Osteoblast (primary cell): ENCODE measurements around the gene CDH4. TPM values are rescaled to one million over a fixed set of nuclear protein-coding genes. Genes with fewer than 3 reads are reported as not detected.

Source experiments
- DNase-seq: peaks from one replicate; pipeline ENCODE4 v3.0.0; 2011; ENCODE audit warnings: low spot score, mixed read lengths; ENCODE audit not compliant: insufficient read length; ENCODE audit errors: missing footprints
- H2AFZ ChIP-seq: 2 replicates; pipeline ENCODE4 v1.6.0; 2011; ENCODE audit warnings: mild to moderate bottlenecking, low read length
- H3K27ac ChIP-seq: 2 replicates; pipeline ENCODE4 v1.5.1; 2011; ENCODE audit warnings: mild to moderate bottlenecking, low read depth, low read length, moderate library complexity
- H3K27me3 ChIP-seq: 2 replicates; pipeline ENCODE4 v1.6.0; 2012; ENCODE audit warnings: mild to moderate bottlenecking, control low read depth, inconsistent platforms, low read length, moderate library complexity; ENCODE audit not compliant: insufficient read depth
- H3K36me3 ChIP-seq: 2 replicates; pipeline ENCODE4 v1.5.1; 2011; ENCODE audit warnings: mild to moderate bottlenecking, low read length, control low read depth, moderate library complexity; ENCODE audit not compliant: insufficient read depth
- H3K4me1 ChIP-seq: 2 replicates; pipeline ENCODE4 v1.5.1; 2011; ENCODE audit warnings: mild to moderate bottlenecking, low read length, control low read depth, moderate library complexity; ENCODE audit not compliant: insufficient read depth
- H3K4me2 ChIP-seq: 2 replicates; pipeline ENCODE4 v1.6.0; 2011; ENCODE audit warnings: mild to moderate bottlenecking, low read length; ENCODE audit not compliant: insufficient read depth
- H3K4me3 ChIP-seq: fragments of 200-600 bp; sonication (generic); 3 replicates; pipeline ENCODE4 v1.5.1; 2012; ENCODE audit warnings: mild to moderate bottlenecking, low read length, inconsistent platforms; ENCODE audit not compliant: insufficient read depth
- H3K79me2 ChIP-seq: 2 replicates; pipeline ENCODE4 v1.6.0; 2012; ENCODE audit warnings: mild to moderate bottlenecking, low read length, control low read depth, inconsistent platforms; ENCODE audit not compliant: insufficient read depth
- H3K9me3 ChIP-seq: 2 replicates; pipeline ENCODE4 v1.5.1; 2011; ENCODE audit warnings: low read depth, low read length, control low read depth
- H4K20me1 ChIP-seq: 2 replicates; pipeline ENCODE4 v1.6.0; 2012; ENCODE audit warnings: mild to moderate bottlenecking, low read length, control low read depth; ENCODE audit not compliant: insufficient read depth
- total RNA-seq: library from RNA; depleted of rRNA; stranded (reverse); fragments of >200 nt; gene quantifications from 2 replicates; pipeline ENCODE4 v1.2.3, GENCODE V29; 2012
- TF ChIP-seq, protein P1 (sequence below): IDR thresholded peaks from 2 replicates; pipeline ENCODE4 v1.5.1; 2011; ENCODE audit warnings: mild to moderate bottlenecking, low read depth, low read length, moderate library complexity; ENCODE audit errors: extremely low read depth

The CDH4 gene
- total RNA-seq, 1 donor, result 1.1 TPM

DNA sequence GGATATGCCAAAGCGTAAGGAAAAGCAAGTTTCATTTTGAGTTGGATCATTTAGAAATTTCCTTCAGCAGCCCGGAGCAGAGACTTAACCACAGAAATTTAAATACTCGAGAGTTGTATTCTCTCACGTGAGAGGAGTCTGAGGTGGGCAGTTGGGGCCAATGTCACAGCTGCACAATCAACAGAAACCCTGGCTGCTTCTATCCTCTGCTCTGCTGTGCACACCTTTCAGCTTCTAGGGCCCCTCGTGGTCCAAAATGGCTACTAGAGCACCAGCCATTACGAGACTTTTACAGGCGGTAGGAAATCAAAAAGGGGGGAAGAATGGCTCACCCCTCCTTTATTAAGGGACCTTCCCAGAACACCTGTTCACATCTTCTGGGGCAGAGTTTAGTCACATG is 659.8 kb downstream of the CDH4 start:
- H3K4me1 ChIP-seq, result no peaks in the 10 kb centered on the region
- no peaks in the 10 kb centered on the region for H4K20me1 ChIP-seq
- H3K9me3 ChIP-seq, result no peaks in the 10 kb centered on the region
- DNase-seq, result no peak
- peaks cover 3% of the 10 kb centered on the region for H3K27me3 ChIP-seq
- no peak overlapping the region for H3K4me2 ChIP-seq
- H3K27ac ChIP-seq, result no peak overlapping the region
- TF ChIP-seq, protein P1, sequence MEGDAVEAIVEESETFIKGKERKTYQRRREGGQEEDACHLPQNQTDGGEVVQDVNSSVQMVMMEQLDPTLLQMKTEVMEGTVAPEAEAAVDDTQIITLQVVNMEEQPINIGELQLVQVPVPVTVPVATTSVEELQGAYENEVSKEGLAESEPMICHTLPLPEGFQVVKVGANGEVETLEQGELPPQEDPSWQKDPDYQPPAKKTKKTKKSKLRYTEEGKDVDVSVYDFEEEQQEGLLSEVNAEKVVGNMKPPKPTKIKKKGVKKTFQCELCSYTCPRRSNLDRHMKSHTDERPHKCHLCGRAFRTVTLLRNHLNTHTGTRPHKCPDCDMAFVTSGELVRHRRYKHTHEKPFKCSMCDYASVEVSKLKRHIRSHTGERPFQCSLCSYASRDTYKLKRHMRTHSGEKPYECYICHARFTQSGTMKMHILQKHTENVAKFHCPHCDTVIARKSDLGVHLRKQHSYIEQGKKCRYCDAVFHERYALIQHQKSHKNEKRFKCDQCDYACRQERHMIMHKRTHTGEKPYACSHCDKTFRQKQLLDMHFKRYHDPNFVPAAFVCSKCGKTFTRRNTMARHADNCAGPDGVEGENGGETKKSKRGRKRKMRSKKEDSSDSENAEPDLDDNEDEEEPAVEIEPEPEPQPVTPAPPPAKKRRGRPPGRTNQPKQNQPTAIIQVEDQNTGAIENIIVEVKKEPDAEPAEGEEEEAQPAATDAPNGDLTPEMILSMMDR, result no peak
- no peak overlapping the region for H2AFZ ChIP-seq
- H3K4me3 ChIP-seq, result no peak overlapping the region
- no peaks in the 10 kb centered on the region for H3K36me3 ChIP-seq
- no peaks in the 10 kb centered on the region for H3K79me2 ChIP-seq

DNA sequence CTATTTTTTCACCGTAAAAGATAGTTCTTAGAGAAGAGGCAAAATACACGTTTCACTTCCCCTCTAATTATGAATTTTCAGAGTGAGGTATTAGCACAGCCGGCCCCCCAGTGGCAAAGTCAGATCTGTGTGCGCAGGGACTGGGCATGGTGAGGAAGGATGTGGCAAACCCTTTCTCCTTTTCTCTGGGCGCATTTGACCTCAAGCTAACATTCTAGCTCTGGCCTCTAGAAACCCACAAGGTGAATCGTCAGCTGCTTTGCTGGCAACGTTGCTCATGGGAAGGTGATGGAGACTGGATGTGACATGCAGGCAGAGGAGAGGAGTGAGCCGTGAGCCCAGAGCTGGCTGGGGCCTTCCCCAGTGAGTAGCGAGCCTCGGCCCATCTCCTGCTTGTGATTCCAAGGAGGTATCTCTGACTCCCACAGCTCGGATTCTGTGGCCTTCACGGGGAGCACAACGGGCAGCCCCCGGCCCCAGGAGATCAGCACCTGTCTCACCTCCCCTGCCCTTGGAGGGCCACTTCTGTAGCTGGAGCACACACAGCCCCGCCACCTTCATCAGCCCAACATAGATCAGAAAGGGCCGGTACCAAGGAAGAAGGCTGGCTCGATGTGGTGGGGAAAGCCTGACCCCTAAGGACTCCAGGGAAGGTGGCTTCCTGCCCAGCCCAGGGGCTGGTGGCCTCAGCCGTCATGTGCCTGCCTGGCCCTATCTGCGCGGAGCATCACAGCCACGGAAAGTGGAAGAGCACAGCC is 660.8 kb downstream of the CDH4 start:
- no peak overlapping the region for H3K4me3 ChIP-seq
- TF ChIP-seq, protein P1, result no peak
- H4K20me1 ChIP-seq, result no peaks in the 10 kb centered on the region
- DNase-seq, result no peak
- peaks cover under 1% of the 10 kb centered on the region for H3K27me3 ChIP-seq
- H3K9me3 ChIP-seq, result no peaks in the 10 kb centered on the region
- H3K27ac ChIP-seq, result no peak overlapping the region
- no peaks in the 10 kb centered on the region for H3K36me3 ChIP-seq
- H2AFZ ChIP-seq, result no peak overlapping the region
- no peaks in the 10 kb centered on the region for H3K79me2 ChIP-seq
- no peaks in the 10 kb centered on the region for H3K4me1 ChIP-seq
- no peak overlapping the region for H3K4me2 ChIP-seq

DNA sequence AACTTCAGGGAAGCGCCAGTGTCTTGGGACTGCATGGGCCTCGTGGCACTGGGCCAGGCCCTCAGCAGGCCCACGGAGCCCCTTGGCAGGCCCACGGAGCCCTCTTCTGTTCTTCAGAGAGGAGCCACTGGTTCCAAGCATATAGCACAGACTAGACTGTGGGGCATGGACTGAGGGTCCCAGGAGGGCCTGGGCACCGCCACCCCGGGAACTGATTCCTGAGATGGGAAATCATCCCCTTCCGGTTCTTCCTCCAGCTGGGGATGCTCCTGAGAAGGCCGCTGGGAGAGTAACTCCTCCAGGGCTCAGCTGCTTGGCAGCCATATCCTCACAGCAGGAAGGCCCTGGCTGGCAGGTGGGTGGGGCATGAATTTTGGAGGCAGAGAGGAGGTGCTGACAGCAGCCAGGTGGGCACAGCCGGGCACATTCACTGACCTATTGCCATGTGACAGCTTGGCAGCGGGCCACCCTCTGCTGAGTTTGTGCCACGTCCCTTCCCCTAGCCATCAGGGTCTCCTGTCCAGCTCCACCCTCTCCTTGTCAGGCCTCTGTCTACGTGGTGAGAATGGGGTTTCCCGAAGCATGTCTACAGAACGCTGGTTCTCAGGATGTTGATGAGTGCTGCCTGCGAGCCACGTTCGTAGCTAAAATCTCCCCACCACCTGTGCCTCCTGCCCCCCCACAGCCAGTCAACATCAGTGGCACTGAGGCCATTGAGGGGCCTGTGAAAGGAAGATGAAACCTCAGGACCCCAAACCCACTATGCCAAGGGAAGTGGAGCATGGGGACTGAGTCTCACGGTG is 661.6 kb downstream of the CDH4 start:
- Histone ChIP-seq H3K4me2 (no peak overlapping the region), H3K36me3 (no peaks in the 10 kb centered on the region), H3K4me3 (no peak overlapping the region), H3K9me3 (no peaks in the 10 kb centered on the region), H3K27me3 (no peaks in the 10 kb centered on the region), H3K4me1 (no peaks in the 10 kb centered on the region), H4K20me1 (no peaks in the 10 kb centered on the region), H2AFZ (no peak overlapping the region), H3K27ac (no peak overlapping the region), H3K79me2 (no peaks in the 10 kb centered on the region)
- DNase-seq, result no peak
- TF ChIP-seq, protein P1, result no peak

DNA sequence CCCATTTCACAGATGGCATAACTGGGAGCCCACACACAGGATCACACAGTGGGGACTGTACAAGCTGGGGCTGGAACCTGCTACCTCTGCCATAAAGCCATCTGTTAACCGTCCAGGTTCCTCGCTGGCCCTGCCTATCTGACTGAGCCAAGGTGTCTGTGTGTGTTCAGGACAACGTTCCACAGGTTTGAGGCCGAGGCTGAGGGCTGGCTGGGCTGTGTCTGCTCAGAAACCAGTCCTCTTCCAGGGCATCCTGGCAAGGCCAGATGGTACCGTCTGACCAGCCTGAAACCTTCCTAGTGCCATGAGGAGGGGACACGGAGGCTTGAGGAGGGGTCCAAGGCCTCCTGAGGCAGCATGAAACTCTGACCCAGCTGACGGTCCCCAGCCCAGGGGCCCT is 663.0 kb downstream of the CDH4 start:
- no peaks in the 10 kb centered on the region for H3K4me1 ChIP-seq
- H3K36me3 ChIP-seq, result no peaks in the 10 kb centered on the region

More for the DNA sequence above, 663.0 kb downstream of the CDH4 start:
- Histone ChIP-seq H3K4me3 (no peak overlapping the region), H2AFZ (no peak overlapping the region), H3K27me3 (no peaks in the 10 kb centered on the region), H4K20me1 (no peaks in the 10 kb centered on the region), H3K79me2 (no peaks in the 10 kb centered on the region), H3K27ac (no peak overlapping the region), H3K9me3 (no peaks in the 10 kb centered on the region), H3K4me2 (no peak overlapping the region)
- TF ChIP-seq, protein P1, result no peak
- no peak for DNase-seq
